ENCODE data around the gene RTKN. TPM values are rescaled to one million over a fixed set of nuclear protein-coding genes. Genes with fewer than 3 reads are reported as not detected.
A peak's percentile ranks its signal among the peaks of the same experiment; 100 is the strongest.

The RTKN gene
- total and polyA plus RNA-seq, 2 of the 13 experiments (the other 11 are each of a cell fraction or from before 2014, with no cell fraction given), result 159 to 166 TPM

- TF ChIP-seq ZNF574 (CRISPR knock-in tag; IDR thresholded peaks at IDR 0.05) (peak; percentile 49), CBX5 (CRISPR knock-in tag; IDR thresholded peaks at IDR 0.05; ENCODE audit: borderline replicate concordance) (no peak), ATAD3A (CRISPR knock-in tag; IDR thresholded peaks at IDR 0.05) (no peak), ELF3 (CRISPR knock-in tag; IDR thresholded peaks at IDR 0.05) (no peak), SMARCE1 (IDR thresholded peaks at IDR 0.05; ENCODE audit: borderline replicate concordance) (no peak), AGO1 (IDR thresholded peaks at IDR 0.05; ENCODE audit: low read depth, low read length, poor library complexity, severe bottlenecking) (peak; percentile 95), ZFYVE20 (CRISPR knock-in tag; IDR thresholded peaks at IDR 0.05; ENCODE audit: borderline replicate concordance, low read depth) (no peak), TGIF2 (CRISPR knock-in tag; IDR thresholded peaks at IDR 0.05) (no peak; the same call in 1 of the 2 replicates), FUBP1 (CRISPR knock-in tag; IDR thresholded peaks at IDR 0.05; ENCODE audit: borderline replicate concordance) (no peak), TOPORS (CRISPR knock-in tag; IDR thresholded peaks at IDR 0.05) (no peak; the same call in 1 of the 2 replicates), ZNF740 (CRISPR knock-in tag; IDR thresholded peaks at IDR 0.05) (no peak), ZNF3 (CRISPR knock-in tag; IDR thresholded peaks at IDR 0.05) (no peak), ZFP41 (CRISPR knock-in tag; IDR thresholded peaks at IDR 0.05; ENCODE audit: borderline replicate concordance) (peak; percentile 14; the same call in 1 of the 2 replicates), CHD2 (IDR thresholded peaks at IDR 0.05; ENCODE audit: low read depth, low read length) (peak; percentile 63; the same call in 1 of the 2 replicates), IRF2 (CRISPR knock-in tag; IDR thresholded peaks at IDR 0.05) (peak; percentile 14; the same call in 1 of the 2 replicates), ZNF780A (CRISPR knock-in tag; IDR thresholded peaks at IDR 0.05) (no peak), ZFP91 (CRISPR knock-in tag; IDR thresholded peaks at IDR 0.05; ENCODE audit: borderline replicate concordance) (peak; percentile 61; the same call in 1 of the 2 replicates), ZNF552 (CRISPR knock-in tag; IDR thresholded peaks at IDR 0.05; ENCODE audit: borderline replicate concordance) (no peak), ZFX (CRISPR knock-in tag; IDR thresholded peaks at IDR 0.05; ENCODE audit: low read depth) (peak; percentile 7; the same call in 1 of the 2 replicates)
These were observed 16.6 kb upstream of the RTKN start, which contains the start of gene WBP1 (continued) for GRCh38 chr2:74458132-74458937.
